Measurements from ENCODE around the gene TMEM108.

Gene TMEM108

GRCh38 chr3:133123636-133124035, 85.4 kb downstream of the TMEM108 start:
- DNase-seq = no peak

GRCh38 chr3:133124511-133124910, 86.3 kb downstream of the TMEM108 start:
- no peak for DNase-seq

GRCh38 chr3:133125171-133125570, 87.0 kb downstream of the TMEM108 start:
- DNase-seq = peak; percentile 18

GRCh38 chr3:133125802-133126201, 87.6 kb downstream of the TMEM108 start:
- no peak for DNase-seq

GRCh38 chr3:133127381-133127780, 89.2 kb downstream of the TMEM108 start:
- DNase-seq = no peak

- DNase-seq = no peak
Measured at GRCh38 chr3:133130168-133130567, 92.0 kb downstream of the TMEM108 start.

GRCh38 chr3:133135306-133135705, 97.1 kb downstream of the TMEM108 start:
- DNase-seq = peak; percentile 86

- no peak for DNase-seq
Measured at GRCh38 chr3:133136114-133137041, 98.2 kb downstream of the TMEM108 start.

GRCh38 chr3:133137042-133137996, 99.1 kb downstream of the TMEM108 start:
- DNase-seq = no peak

GRCh38 chr3:133138017-133138416, 99.8 kb downstream of the TMEM108 start:
- no peak for DNase-seq

- DNase-seq = no peak
Measured at GRCh38 chr3:133152056-133152455, 113.9 kb downstream of the TMEM108 start.

GRCh38 chr3:133152681-133153220, 114.6 kb downstream of the TMEM108 start:
- no peak for DNase-seq

GRCh38 chr3:133153382-133153781, 115.2 kb downstream of the TMEM108 start:
- DNase-seq = no peak

GRCh38 chr3:133157716-133158115, 119.5 kb downstream of the TMEM108 start:
- DNase-seq = peak; percentile 98

- peak; percentile 55 for DNase-seq
Measured at GRCh38 chr3:133158686-133159085, 120.5 kb downstream of the TMEM108 start.

GRCh38 chr3:133159498-133160475, 121.6 kb downstream of the TMEM108 start:
- DNase-seq = no peak

GRCh38 chr3:133161656-133162055, 123.5 kb downstream of the TMEM108 start:
- no peak for DNase-seq

GRCh38 chr3:133162265-133162664, 124.1 kb downstream of the TMEM108 start:
- no peak for DNase-seq

- DNase-seq = no peak
Measured at GRCh38 chr3:133162670-133163305, 124.6 kb downstream of the TMEM108 start.

GRCh38 chr3:133167340-133168024, 129.3 kb downstream of the TMEM108 start:
- no peak for DNase-seq

- no peak for DNase-seq
Measured at GRCh38 chr3:133168025-133168401, 129.8 kb downstream of the TMEM108 start.

All from NCI-H82 (cell line).